ENCODE measurements around the gene MPND.
A peak's percentile ranks its signal among the peaks of the same experiment; 100 is the strongest.
"Not testable (repeated sequence)": the region's sequence is repeated elsewhere in the genome, so short reads cannot be mapped to it uniquely, and the experiment has no call there.

Gene MPND

DNA sequence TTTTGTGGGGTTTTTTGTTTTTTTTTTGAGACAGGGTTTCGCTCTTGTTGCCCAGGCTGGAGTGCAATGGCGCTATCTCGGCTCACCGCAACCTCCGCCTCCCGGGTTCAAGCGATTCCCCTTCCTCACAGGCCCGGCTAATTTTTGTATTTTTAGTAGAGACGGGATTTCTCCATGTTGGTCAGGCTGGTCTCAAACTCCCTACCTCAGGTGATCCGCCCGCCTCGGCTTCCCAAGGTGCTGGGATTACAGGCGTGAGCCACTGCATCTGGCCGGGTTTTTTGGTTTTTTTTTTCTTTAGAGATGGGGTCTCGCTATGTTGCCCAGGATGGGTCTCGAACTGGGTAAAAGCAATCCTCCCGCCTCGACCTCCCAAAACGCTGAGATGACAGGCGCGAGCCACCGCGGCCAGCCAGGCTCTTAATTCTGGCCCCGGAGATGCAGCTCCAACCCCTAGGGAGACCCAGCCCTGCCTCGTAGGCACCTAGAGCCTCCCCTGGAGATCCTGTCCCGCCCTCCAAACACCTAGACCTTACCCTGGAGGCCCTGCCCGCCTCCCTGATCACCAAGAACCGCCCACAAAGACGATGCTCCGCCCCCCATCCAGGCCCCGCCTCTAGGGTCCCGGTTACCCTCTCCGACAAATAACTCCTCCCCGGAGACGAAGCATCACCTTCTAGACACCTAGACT lies 14.2 kb upstream of the MPND start:
- not testable (repeated sequence) for H3K27ac ChIP-seq (ENCODE audit: low read depth, low read length); H3K36me3 ChIP-seq (ENCODE audit: control insufficient read depth in 5 of 5, insufficient read depth in 5 of 5, low read length in 5 of 5); H3K9me3 ChIP-seq (ENCODE audit: control insufficient read depth in 5 of 5, low read length in 5 of 5)
- Histone ChIP-seq H3K4me3 (ENCODE audit: low read depth in 1 of 5, low read length in 5 of 5) (peak overlapping the region in 3 of 5 donors; percentile 47 to 67 (median 47)), H3K9ac (ENCODE audit: low read length in 5 of 5) (peak overlapping the region in 2 of 5 donors; percentile 39 to 52), H3K27me3 (ENCODE audit: control insufficient read depth in 5 of 5, insufficient read depth in 4 of 5, low read length in 5 of 5) (peaks cover 0 to 11% (median 5%) of the 10 kb centered on the region in 5 donors), H3K4me1 (ENCODE audit: control insufficient read depth in 5 of 5, insufficient read depth in 5 of 5, low read length in 5 of 5) (peaks cover 0 to 25% (median 18%) of the 10 kb centered on the region in 5 donors)

DNA sequence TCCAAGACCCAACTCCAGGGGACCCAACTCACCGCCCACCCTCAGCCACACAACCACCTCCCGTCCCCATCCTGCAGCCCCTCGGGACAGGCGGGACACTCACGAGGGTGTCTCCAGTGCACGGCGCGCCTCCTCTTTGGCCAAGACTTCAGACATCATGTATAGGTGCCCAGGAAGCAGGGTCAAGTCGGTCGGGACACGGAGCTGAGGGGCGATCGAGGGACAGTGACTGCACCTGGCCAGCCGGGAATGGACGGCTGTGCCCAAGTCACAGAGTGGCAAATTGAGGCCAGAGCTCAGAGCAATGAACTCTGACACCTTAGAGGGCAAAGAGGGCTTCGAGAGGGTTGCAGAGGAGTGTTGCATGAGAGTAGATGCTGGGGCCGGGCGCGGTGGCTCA lies 13.5 kb upstream of the MPND start:
- peaks cover 0 to 11% (median 5%) of the 10 kb centered on the region in 5 donors for H3K27me3 ChIP-seq (ENCODE audit: control insufficient read depth in 5 of 5, insufficient read depth in 4 of 5, low read length in 5 of 5)
- no peaks in the 10 kb centered on the region for H3K9me3 ChIP-seq (ENCODE audit: control insufficient read depth in 5 of 5, low read length in 5 of 5)
- no peak overlapping the region for H3K4me3 ChIP-seq (ENCODE audit: low read depth in 1 of 5, low read length in 5 of 5)
- no peak overlapping the region for H3K27ac ChIP-seq (ENCODE audit: low read depth, low read length)
- H3K4me1 ChIP-seq (ENCODE audit: control insufficient read depth in 5 of 5, insufficient read depth in 5 of 5, low read length in 5 of 5) = peaks cover 0 to 25% (median 18%) of the 10 kb centered on the region in 5 donors
- H3K36me3 ChIP-seq (ENCODE audit: control insufficient read depth in 5 of 5, insufficient read depth in 5 of 5, low read length in 5 of 5) = no peaks in the 10 kb centered on the region
- no peak overlapping the region for H3K9ac ChIP-seq (ENCODE audit: low read length in 5 of 5)

DNA sequence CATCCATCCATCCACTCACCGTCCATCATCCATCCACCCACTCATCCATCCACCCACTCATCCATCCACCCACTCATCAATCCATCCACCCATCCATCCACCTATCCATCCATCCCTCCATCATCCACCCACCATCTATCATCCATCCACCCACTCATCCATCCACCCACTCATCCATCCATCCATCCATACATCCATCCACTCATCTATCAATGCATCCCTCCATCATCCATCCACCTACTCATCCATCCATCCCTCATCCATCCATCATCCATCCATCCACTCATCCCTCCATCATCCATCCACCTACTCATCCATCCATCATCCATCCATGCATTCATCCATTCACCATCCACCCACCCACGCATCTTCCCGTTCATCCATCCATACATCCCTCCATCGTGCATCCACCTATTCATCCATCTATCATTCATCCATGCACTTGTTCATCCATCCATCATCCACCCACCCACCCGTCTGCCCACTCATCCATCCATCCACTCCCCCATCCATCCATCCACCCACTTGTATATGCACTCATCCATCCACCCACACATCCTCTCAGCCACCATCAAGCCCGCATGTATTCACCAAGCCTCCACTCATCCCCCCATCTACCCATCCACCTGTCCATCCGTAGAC lies 8.3 kb upstream of the MPND start:
- Histone ChIP-seq H3K27me3 (ENCODE audit: control insufficient read depth in 5 of 5, insufficient read depth in 4 of 5, low read length in 5 of 5) (no peaks in the 10 kb centered on the region), H3K4me3 (ENCODE audit: low read depth in 1 of 5, low read length in 5 of 5) (no peak overlapping the region), H3K27ac (ENCODE audit: low read depth, low read length) (no peak overlapping the region), H3K9me3 (ENCODE audit: control insufficient read depth in 5 of 5, low read length in 5 of 5) (no peaks in the 10 kb centered on the region), H3K9ac (ENCODE audit: low read length in 5 of 5) (no peak overlapping the region), H3K4me1 (ENCODE audit: control insufficient read depth in 5 of 5, insufficient read depth in 5 of 5, low read length in 5 of 5) (peaks cover 0 to 14% (median 10%) of the 10 kb centered on the region in 5 donors), H3K36me3 (ENCODE audit: control insufficient read depth in 5 of 5, insufficient read depth in 5 of 5, low read length in 5 of 5) (no peaks in the 10 kb centered on the region)

DNA sequence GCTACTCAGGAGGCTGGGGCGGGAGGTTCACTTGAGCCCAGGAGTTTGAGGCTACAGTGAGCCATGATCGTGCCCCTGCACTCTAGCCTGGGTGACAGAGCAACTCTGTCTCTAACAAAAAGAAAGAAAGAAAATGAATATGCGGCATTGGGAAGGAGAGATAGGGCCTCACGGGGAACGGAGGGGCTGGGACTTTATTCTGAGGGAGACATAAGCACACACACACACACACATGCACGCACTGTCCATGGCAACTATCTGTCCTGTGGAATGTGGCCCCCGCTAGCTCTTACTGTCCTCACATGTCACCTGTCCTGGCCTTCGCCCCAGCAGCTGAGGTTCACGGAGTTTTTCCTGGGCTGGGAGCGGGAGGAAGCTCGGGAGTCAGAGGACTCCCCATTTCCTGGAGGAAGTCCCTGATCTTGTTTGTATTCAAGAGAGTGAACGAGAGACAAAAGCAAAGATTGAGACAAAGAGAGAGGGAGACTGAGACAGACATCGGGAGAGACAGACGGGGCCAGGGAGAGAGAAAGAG lies 5.4 kb upstream of the MPND start:
- H3K4me3 ChIP-seq (ENCODE audit: low read depth in 1 of 5, low read length in 5 of 5) = peak overlapping the region; percentile 58 to 82 (median 66)
- H3K4me1 ChIP-seq (ENCODE audit: control insufficient read depth in 5 of 5, insufficient read depth in 5 of 5, low read length in 5 of 5) = peaks cover 7 to 22% (median 18%) of the 10 kb centered on the region in 5 donors
- H3K9ac ChIP-seq (ENCODE audit: low read length in 5 of 5) = peak overlapping the region; percentile 16 to 87 (median 75)
- H3K9me3 ChIP-seq (ENCODE audit: control insufficient read depth in 5 of 5, low read length in 5 of 5) = no peaks in the 10 kb centered on the region
- H3K36me3 ChIP-seq (ENCODE audit: control insufficient read depth in 5 of 5, insufficient read depth in 5 of 5, low read length in 5 of 5) = no peaks in the 10 kb centered on the region
- peak overlapping the region; percentile 65 for H3K27ac ChIP-seq (ENCODE audit: low read depth, low read length)
- H3K27me3 ChIP-seq (ENCODE audit: control insufficient read depth in 5 of 5, insufficient read depth in 4 of 5, low read length in 5 of 5) = peaks cover 0 to 3% (median 0%) of the 10 kb centered on the region in 5 donors

DNA sequence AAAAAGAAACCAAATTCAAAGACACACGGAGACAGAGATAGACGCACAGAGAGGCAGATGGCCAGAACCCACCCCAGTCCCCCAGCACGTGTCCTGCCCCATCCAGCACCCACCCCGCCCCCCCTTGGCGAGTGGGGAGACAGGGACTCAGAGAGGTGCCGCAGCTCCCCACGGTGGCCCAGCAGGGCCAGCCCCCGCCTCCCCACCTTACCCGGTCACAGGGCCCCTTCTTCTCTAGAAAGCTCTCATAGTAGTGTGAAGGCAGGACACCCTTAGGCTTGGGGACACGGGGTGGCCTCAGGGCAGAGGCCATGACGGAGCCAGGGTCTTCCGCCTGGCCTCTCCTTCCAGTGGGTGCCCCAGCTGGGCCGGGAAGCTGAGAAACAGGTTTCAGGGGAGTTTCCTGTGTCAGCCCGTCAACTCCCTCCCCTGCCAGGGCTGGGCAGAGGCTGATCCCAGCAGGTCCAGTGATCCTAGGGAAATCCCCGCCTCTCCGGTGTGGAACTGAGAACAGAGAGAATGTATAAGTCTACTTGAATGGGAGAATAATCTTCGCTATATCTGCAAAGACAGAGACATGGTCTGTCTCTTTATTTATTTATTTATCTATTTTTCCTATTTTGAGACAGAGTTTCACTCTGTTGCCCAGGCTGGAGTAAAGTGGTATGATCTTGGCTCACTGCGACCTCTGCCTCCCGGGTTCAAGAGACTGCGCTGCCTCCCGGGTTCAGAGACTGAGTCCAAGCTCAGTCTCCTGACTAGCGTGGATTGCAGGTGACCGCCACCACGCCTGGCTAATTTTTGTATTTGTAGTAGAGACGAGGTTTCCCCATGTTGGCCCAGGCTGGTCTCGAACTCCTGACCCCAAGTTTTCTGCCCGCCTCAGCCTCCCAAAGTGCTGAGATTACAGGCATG lies 4.7 kb upstream of the MPND start, which contains the start of gene STAP2:
Gene STAP2 (minus strand): TSS at position 387 of the 915 bp plus-strand sequence. CDS start 74 bp downstream, at position 313.
- Histone ChIP-seq H3K9me3 (ENCODE audit: control insufficient read depth in 5 of 5, low read length in 5 of 5) (no peaks in the 10 kb centered on the region), H3K27me3 (ENCODE audit: control insufficient read depth in 5 of 5, insufficient read depth in 4 of 5, low read length in 5 of 5) (peaks cover 0 to 3% (median 0%) of the 10 kb centered on the region in 5 donors), H3K4me3 (ENCODE audit: low read depth in 1 of 5, low read length in 5 of 5) (peak within 1 kb of the TSS; percentile 58 to 82 (median 66)), H3K36me3 (ENCODE audit: control insufficient read depth in 5 of 5, insufficient read depth in 5 of 5, low read length in 5 of 5) (no peaks in the 10 kb centered on the region), H3K27ac (ENCODE audit: low read depth, low read length) (peak within 1 kb of the TSS; percentile 65), H3K9ac (ENCODE audit: low read length in 5 of 5) (peak within 1 kb of the TSS; percentile 16 to 87 (median 75)), H3K4me1 (ENCODE audit: control insufficient read depth in 5 of 5, insufficient read depth in 5 of 5, low read length in 5 of 5) (peaks cover 7 to 25% (median 20%) of the 10 kb centered on the region in 5 donors)

DNA sequence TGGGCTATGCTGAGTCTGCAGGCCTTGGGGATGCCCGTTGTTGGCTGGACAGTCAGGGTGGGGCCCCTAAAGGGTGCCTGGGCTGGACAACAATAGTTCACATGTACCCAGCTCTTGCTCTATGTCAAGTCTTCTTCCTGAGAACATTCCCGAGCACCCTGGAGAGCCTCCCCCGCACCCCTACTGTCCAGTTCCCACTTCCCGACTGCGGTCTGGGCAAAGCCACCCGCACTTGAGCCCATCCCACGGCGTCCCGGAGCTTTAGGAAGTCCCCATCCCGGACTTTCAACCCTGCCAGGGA lies 1.1 kb upstream of the MPND start:
- H3K9me3 ChIP-seq (ENCODE audit: control insufficient read depth in 5 of 5, low read length in 5 of 5) = no peaks in the 10 kb centered on the region
- peak overlapping the region; percentile 69 to 87 (median 81) for H3K4me3 ChIP-seq (ENCODE audit: low read depth in 1 of 5, low read length in 5 of 5)
- peak overlapping the region; percentile 62 to 97 (median 80) for H3K9ac ChIP-seq (ENCODE audit: low read length in 5 of 5)
- peaks cover 0 to 3% (median 0%) of the 10 kb centered on the region in 5 donors for H3K27me3 ChIP-seq (ENCODE audit: control insufficient read depth in 5 of 5, insufficient read depth in 4 of 5, low read length in 5 of 5)
- H3K36me3 ChIP-seq (ENCODE audit: control insufficient read depth in 5 of 5, insufficient read depth in 5 of 5, low read length in 5 of 5) = peaks cover 0 to 9% (median 4%) of the 10 kb centered on the region in 5 donors
- peak overlapping the region; percentile 93 for H3K27ac ChIP-seq (ENCODE audit: low read depth, low read length)
- H3K4me1 ChIP-seq (ENCODE audit: control insufficient read depth in 5 of 5, insufficient read depth in 5 of 5, low read length in 5 of 5) = peaks cover 8 to 34% (median 28%) of the 10 kb centered on the region in 5 donors

DNA sequence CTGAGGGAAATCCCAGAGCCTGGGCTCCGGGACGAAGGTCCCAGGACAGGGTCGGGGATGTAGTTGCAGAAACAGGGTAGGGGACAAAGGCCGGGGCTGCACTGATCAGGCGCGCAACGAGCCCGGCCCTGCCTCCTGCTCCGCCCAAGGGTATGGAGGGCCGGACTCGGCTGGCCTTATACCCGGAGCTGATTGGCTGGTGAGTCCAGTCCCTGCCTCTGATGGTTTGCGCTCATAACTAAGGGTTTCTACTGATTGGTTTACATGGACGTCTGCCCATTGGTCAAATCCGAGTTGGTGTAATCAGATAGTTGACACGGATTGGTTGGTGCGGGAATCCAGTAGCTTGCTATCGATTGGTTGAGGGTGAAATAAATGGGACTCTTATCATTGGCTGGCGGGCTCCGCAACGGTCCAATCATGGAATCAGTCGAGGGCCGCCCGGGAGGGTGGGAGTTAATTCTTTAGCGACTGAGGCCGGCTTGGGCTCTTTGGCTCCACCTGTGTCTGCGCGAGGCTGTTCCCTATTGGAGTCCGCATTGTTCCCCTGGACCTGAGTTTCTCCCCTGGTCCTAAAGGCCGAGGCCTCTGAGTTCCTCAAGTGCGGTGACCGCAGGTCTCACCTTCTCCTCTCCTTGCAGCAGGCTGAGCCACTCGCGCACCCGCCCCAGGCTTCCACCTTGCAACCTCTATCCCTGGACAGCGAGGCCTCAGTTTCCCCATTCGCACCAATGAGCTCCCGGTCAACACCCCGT lies 570 bp upstream of the MPND start:
- Histone ChIP-seq H3K9ac (ENCODE audit: low read length in 5 of 5) (peak overlapping the region; percentile 62 to 97 (median 80)), H3K27ac (ENCODE audit: low read depth, low read length) (peak overlapping the region; percentile 96), H3K4me3 (ENCODE audit: low read depth in 1 of 5, low read length in 5 of 5) (peak overlapping the region; percentile 72 to 87 (median 81)), H3K9me3 (ENCODE audit: control insufficient read depth in 5 of 5, low read length in 5 of 5) (no peaks in the 10 kb centered on the region), H3K4me1 (ENCODE audit: control insufficient read depth in 5 of 5, insufficient read depth in 5 of 5, low read length in 5 of 5) (peaks cover 8 to 33% (median 27%) of the 10 kb centered on the region in 5 donors), H3K27me3 (ENCODE audit: control insufficient read depth in 5 of 5, insufficient read depth in 4 of 5, low read length in 5 of 5) (peaks cover 0 to 3% (median 0%) of the 10 kb centered on the region in 5 donors), H3K36me3 (ENCODE audit: control insufficient read depth in 5 of 5, insufficient read depth in 5 of 5, low read length in 5 of 5) (peaks cover 0 to 9% (median 7%) of the 10 kb centered on the region in 5 donors)

DNA sequence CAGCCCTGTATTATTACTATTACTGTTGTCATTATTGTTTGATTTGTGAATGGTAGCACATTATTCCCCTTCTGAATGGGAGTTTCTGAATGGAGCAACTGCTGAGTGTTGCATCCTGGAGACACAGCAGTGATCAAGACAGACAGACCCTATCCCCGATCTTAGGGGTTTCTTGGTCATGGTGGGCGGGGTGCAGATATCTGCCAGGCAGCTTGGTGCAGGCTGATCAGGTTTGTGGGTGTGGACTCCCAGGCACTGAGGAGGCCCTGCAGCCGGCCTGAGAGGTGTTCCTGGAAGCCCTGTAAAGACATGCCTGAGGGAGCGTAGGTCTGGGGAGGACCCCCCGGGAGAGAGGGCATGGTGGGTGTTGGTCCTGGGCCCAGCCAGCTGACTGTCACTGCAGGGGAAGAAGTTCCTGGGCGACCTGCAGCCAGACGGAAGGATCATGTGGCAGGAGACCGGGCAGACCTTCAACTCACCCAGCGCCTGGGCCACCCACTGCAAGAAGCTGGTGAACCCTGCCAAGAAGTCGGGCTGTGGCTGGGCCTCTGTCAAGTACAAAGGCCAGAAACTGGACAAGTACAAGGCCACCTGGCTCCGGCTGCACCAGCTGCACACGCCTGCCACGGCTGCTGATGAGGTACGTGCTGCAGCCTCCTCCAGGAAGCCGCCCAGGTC lies 2.1 kb downstream of the MPND start:
- no peaks in the 10 kb centered on the region for H3K9me3 ChIP-seq (ENCODE audit: control insufficient read depth in 5 of 5, low read length in 5 of 5)
- no peak overlapping the region for H3K4me3 ChIP-seq (ENCODE audit: low read depth in 1 of 5, low read length in 5 of 5)
- H3K4me1 ChIP-seq (ENCODE audit: control insufficient read depth in 5 of 5, insufficient read depth in 5 of 5, low read length in 5 of 5) = peaks cover 8 to 20% (median 18%) of the 10 kb centered on the region in 5 donors
- H3K27me3 ChIP-seq (ENCODE audit: control insufficient read depth in 5 of 5, insufficient read depth in 4 of 5, low read length in 5 of 5) = peaks cover 0 to 3% (median 0%) of the 10 kb centered on the region in 5 donors
- no peak overlapping the region for H3K9ac ChIP-seq (ENCODE audit: low read length in 5 of 5)
- H3K36me3 ChIP-seq (ENCODE audit: control insufficient read depth in 5 of 5, insufficient read depth in 5 of 5, low read length in 5 of 5) = peaks cover 0 to 9% (median 7%) of the 10 kb centered on the region in 5 donors
- no peak overlapping the region for H3K27ac ChIP-seq (ENCODE audit: low read depth, low read length)

Measured in subcutaneous abdominal adipose tissue (tissue), 5 donors.